HG03575 (cell line): ENCODE data around the gene SSNA1.

ENCODE experiments used
- ATAC-seq: cut with Tn5 transposase; IDR thresholded peaks from one replicate; pipeline ENCODE4 v1.9.1; 2021; ENCODE audit not compliant: unreplicated experiment, insufficient number of reproducible peaks, low FRiP score; ENCODE audit errors: extremely low read depth

The SSNA1 gene

GRCh38 chr9:137226338-137227053 is 38.0 kb downstream of the SSNA1 start:
- no peak for ATAC-seq

DNA sequence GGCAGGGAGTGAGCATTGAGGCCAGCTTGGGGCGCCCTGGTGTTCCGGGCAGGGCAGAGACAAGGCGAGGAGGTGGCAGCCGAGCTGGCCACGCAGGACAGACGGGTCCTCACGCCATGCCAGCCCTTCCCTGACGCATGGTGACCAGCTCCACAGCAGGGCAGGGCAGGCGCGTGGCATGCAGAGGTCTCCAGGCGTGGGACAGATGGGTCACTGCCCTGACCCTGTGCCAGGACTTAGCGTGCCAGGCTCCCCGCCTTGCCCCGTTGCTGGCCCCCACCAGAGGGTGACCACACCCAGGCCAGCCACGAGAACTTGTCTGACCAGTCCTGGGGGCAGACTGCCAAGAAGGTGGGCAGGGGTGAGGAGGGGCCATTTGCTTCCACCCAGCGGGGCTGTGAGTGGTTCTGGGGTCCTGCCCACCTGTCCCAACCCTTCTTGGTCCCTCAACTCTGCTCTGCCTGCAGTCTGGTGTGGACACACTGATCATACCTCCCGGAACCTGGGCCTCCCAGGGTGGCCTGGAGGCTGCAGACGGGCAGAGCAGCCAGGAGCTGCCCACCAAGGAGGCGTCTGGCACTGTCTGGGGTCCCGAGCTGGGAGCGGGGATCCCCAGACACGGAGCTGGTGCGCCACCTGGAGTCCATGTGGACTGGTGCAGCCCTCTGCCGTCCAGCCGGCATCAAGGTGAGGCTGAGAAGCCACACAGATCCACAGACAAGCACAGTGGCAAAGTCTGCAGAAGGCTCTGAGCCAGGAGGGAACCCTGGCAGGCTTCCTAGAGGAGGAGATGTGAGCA is 38.8 kb downstream of the SSNA1 start, which contains the start of gene RNF224:
Gene RNF224, plus strand, starts transcription at position 449 of the 799 bp plus-strand sequence. CDS start 834 bp downstream, outside the sequence.
- no peak for ATAC-seq

GRCh38 chr9:137227853-137228505 is 39.5 kb downstream of the SSNA1 start:
- no peak for ATAC-seq

GRCh38 chr9:137228506-137228967 is 40.1 kb downstream of the SSNA1 start:
- ATAC-seq: no peak

DNA sequence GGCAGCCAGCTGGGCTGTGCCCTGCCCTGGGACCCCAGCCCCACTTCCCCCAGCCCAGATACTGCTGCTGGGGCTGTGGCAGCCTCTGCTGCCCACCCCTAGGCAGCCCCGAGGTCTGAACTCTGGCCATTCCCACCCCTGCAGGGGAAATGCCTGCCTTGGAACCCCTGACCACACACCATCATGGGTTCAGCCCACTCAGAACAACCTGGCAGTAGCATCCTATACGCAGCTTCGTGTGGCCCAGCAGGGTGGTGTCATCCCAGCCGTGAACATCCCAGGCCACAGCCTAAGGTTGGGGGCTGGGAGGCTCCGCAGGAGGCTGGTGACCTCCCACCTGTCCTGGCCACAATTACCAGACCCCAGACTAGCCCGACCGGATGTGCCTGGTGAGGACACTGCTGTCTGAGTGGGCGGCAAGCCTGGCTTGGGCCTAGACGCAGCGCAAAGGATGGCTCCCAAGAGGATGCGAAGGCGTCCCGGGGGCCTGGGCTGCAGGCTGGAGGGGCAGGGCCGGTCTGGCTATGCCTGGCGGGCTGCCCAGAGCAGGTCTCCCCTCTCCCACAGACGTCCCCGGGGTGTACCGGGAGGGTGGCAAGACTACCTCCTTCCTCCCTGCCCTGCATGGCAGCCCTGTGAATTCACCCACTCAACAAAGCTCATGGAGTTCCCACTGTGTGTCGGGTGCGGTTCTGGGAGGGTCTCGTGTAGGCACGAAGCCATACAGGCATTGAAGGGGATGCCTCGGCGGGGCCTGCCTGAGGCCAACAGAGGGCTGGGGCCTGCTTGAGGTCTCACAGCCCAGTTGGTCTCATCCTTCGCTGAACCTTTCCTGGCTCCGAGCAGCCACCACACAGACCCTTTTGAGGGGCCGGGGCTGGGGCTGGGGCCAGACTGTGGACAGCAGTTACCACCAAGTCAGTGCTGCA is 40.8 kb downstream of the SSNA1 start:
- no peak for ATAC-seq

DNA sequence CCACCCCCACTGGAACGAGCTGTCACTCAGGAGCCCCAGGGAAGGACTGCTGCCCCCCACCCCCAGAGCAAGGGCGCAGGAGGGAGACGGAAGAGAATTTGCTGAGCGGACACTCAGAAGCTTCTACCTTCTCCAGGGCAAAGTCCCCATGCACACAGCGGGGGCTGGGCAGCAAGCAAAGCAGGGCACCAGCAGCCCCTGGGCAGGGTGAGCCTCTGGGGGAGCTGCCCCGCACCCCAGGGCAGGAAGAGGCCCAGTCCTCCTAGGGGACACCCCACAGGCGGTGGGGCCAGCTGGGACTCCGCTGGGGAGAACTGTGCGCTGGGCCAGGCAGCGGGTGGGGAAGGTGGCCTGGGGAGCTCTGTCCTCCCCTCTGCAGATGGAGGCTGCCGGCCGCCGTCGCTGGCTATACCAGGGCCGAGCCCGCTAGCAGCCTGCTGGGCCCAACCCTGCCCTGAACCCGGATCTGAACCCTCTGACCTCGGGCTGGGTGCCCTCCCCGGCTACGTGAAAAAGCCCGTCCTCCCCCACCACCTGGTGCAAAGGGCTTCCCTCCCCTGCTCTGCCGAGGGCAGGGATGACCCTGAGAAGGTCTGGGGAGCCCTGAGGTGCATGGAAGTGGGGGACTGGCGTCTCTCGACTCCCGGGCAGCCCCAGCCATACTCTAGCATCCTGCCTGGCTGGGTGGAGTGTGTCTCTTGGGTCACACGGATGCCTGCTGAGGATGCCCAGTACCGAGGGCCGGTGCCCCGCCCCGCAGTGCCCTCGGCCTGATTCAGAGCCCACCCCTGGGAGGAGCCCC is 41.6 kb downstream of the SSNA1 start:
- ATAC-seq: no peak

DNA sequence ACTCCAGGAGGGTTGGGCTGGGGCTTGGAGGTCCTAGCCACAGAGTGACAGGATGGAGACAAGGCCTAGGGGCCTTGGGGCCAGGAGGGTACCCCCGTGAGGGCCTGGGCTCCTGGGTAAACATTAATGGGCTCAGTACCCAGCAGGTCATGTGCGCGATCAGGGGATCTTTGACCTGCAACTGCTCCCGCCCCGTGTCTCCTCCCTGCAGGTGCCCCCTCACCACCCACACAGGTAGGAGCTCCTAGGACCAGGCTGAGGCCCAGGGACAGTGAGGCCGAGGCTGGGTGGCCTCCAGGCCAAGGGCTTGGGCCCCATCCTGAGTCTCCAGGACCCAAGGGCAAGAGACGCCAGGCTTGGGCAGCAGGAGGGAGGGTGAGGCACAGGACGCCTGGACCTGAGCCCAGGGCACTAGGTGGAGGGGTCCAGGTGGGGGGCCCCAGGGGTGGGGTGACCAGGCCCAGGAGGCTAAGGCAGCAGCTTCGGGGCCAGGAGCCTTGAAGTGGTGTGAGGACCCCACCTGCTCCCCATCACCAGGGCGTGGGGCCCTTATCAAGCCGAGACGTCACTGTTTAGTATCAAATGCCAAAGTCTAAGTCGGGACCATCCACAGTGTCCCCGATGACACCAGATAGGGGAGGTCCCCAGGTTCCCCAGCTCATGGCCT is 42.4 kb downstream of the SSNA1 start, which contains the start of gene SLC34A3:
Gene SLC34A3, plus strand, starts transcription at position 197 of the 667 bp plus-strand sequence. CDS start 802 bp downstream, outside the sequence.
- ATAC-seq: no peak

- no peak for ATAC-seq
These were observed 43.0 kb downstream of the SSNA1 start for GRCh38 chr9:137231372-137232039.

DNA sequence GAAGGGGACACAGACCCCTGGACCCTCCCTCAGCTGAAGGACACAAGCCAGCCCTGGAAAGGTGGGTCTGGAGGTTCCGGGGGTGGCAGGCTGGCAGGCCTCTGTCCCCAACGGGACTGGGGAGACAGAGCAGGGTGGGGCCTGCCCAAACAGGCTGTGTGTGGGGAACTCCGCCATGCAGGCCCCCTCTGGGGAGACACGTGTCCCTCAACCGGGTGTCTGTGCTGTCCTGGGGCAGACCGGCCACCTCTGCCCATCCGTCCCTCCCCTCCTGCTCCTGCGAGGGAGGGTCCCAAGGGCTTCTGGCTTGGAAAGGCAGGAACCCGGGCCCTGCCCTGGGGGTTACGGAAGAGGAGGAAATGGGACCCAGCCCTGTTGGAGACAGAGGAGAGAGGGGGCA is 43.6 kb downstream of the SSNA1 start:
- no peak for ATAC-seq

DNA sequence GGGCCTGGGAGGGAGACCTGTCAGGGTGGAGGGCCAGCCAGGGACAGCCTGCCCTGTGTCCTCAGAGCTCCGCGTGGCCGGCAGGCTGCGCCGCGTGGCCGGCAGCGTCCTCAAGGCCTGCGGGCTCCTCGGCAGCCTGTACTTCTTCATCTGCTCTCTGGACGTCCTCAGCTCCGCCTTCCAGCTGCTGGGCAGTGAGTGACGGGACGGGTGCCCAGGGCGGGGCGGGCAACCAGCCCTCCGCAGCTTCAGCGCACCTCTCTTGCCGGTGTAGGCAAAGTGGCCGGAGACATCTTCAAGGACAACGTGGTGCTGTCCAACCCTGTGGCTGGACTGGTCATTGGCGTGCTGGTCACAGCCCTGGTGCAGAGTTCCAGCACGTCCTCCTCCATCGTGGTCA is 44.0 kb downstream of the SSNA1 start:
- ATAC-seq: no peak

DNA sequence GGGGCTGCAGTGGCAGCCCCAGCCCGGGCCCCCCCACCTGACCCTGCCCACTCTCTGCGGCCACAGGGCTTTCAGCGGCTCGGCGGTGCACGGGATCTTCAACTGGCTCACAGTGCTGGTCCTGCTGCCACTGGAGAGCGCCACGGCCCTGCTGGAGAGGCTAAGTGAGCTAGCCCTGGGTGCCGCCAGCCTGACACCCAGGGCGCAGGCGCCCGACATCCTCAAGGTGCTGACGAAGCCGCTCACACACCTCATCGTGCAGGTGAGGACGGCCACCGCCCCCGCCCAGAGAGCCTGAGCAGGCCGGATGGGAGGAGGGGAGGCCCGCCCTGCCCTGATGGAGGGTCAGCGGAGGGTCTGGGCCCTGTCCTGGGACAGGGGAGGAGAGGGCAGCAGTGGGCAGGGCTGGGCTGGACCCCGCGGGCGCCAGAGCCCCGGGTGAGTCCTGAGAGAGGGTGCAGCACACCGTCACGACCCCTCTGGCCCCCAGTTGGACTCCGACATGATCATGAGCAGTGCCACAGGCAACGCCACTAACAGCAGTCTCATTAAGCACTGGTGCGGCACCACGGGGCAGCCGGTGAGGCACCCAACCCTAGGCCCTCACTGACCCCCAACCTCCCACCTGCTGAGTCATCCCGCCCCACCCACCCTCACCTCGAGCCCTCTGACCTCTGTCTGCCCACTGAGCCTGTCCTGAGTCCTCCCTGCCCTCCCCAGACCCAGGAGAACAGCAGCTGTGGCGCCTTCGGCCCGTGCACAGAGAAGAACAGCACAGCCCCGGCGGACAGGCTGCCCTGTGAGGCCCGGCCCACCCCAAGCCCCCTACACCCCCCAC is 44.9 kb downstream of the SSNA1 start:
- no peak for ATAC-seq

DNA sequence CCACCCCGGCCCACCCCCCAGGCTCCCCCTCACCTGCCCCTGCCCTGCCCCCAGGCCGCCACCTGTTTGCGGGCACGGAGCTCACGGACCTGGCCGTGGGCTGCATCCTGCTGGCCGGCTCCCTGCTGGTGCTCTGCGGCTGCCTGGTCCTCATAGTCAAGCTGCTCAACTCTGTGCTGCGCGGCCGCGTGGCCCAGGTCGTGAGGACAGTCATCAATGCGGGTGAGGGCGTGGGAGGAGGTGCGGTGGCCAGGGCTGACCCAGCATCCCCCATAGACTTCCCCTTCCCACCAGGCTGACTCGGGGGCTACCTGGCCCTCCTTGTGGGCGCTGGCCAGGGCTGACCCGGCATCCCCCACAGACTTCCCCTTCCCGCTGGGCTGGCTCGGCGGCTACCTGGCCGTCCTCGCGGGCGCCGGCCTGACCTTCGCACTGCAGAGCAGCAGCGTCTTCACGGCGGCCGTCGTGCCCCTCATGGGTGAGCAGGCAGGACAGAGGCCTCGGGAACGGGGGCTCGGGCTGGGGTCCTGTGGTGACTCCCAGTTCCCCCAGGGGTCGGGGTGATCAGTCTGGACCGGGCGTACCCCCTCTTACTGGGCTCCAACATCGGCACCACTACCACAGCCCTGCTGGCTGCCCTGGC is 45.7 kb downstream of the SSNA1 start:
- ATAC-seq: no peak

GRCh38 chr9:137234758-137235423 is 46.4 kb downstream of the SSNA1 start:
- ATAC-seq: no peak

- ATAC-seq: no peak
These were observed 47.2 kb downstream of the SSNA1 start for GRCh38 chr9:137235424-137236237.
